Measurements from ENCODE around the gene JPH4.

JPH4 gene

DNA sequence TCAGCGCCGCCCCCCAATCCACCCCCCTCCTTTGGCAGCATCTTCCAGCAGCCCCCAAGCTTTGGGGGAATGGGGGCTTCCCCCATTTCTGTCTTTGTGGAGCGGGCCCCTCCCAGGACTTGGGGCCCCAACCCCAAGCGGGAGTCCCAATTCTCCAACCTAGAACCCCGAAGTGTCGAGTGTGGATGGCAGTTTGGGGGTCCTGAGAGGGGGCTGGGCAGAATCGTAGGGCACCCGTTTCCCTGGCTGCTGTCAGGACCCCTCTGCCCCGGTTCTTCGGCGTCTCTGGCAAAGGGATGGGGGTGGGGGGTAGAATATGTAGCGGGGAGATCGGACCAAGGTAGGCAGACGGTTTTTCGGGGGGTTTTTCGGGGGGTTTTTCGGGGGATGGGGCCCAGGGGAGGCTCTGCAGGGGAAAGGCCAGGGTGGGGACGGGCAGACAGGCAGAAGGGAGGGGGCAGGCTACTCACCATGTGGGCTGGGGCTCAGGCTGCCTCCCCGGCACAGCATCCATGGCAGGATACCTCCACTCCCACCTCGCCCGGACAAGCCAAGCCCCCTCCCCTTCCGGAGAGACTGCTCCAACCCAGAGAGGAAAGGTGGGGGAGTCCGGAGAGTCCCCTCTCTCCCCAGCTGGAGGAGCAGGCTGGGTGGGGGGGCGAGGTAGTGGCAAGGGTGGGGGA lies 739 bp downstream of the JPH4 start:
- DNase-seq = no peak

DNA sequence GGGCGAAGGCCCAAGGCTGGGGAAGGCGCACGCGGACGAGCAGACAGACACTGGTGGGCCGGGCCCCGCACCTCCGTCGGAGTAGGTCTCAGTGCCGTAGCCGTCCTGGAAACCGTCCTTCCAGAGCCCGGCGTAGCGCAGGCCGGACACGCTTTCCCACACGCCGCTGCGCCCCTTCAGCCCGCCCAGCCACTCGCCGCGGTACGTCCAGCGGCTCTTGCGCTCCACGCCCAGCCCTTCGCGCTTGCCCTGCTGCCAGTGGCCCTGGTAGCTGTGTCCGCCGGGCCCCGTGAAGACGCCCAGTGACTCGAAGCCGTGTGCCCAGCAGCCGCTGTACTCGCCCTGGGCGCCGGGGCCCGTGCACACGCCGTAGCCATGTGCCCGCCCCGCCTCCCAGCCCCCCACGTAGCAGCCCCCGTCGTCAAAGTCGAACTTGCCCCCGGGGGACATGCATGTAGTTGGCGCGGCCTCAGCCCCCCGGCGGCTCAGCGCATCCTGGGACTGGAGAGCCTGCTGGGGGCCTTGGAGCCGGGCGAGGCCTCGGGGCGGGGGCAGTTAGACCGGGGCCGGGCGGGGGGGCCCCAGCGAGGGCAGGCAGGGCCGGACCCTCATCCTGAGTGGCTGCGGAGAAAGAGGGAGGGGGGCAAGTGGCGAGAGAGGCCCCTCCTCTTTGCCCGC lies 1.4 kb downstream of the JPH4 start:
- no peak for DNase-seq

DNA sequence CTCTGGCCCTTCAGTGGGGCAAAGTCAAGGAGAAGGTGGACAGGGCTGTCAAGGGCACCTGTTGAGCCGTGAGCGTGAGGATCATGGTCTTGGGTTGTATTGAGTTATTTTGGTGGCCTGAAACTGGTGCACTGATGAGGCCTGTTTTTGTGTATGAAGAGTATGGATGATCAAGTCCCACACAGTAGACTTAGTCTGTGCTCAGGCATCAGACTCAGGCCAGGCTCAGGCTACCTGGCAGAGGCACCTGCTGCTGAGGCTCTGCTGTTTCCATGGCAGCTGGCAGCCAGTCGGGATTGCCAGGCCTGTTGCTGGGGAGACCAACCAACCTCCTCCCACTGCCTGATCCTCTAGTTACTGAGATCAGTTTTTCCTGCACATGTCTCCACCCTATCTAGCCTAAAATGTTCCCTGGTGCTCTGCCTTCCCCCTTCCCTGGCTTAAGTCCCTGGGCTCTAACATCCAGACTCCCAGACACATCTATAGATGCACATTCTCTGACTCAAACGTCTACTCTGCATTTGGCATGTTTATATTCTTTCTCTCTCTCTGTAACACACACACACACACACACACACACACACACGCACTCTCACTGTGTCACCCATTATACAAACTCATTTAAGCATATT lies 5.1 kb downstream of the JPH4 start:
- no peak for DNase-seq

DNA sequence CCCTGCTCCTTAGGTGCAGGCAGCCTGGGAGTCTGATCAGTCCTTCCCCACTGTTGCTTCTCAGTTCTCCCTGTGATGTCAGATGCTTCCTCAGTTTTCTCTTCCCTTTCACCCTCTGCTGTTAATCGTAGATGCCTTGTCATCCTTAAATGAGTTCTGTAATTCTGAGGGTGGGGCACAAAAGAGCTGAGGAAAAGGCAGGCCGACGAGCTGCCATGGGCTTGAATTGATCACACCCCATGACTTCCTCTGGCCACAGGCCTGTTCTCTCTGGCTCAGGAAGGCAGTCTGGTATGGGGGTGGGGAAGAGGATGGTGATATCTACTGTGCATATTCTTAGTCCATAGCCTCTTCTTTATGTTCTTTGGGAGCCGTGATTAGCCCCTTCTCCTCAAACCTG lies 5.8 kb downstream of the JPH4 start:
- DNase-seq = no peak

DNA sequence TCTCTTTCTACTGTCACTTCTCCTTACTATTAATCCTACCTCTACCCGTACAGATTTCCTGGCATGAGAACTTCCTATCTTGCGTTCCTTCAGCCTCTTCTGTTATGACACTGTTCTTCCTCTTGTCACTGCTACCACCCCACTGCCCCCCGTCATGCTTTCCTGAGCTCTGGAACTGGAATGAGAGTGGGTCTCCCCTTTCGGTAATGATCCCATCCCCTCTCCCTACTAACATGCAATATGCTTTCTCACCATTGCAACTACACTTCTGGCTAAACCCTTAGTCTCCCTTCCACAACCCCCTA lies 6.1 kb downstream of the JPH4 start:
- no peak for DNase-seq

DNA sequence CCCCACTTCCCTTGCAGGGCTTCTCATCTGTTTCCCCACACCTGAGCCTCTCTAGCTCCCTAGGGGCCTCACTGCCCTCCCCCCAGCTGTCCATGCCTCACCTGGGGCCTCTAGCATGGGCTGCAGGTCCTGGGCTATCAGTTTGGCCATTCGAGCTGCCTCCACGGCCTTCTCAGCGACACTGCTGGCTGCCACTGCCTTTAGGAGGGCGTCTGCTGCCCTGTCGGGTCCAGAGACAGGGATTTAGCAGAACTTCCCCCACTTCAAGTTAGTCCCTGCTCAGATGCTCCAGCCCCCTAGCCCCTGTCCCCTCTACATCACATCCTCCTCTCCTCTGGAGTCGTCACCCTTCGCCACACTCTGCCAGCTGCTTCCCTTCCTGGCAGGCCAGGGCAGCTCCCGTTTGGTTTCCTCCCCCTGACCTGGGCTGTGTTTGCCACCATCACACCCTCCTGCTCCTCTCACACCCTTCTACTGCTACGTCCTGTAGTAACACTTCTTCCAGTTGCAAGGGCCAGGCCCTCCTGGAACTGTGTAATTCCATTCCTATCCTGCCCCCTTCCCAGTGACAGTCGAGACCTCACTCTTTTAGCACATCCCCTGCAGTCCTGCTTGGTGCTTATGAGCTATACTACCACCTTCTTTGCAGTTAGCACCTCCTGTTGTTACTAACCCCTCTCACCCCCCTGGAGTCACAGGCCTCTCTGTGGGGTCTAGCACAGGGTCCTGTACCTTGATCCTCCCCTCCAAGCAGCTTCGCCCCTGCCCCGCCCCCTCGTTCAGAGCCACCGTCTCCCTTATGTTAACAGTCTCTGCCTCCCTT lies 6.7 kb downstream of the JPH4 start:
- no peak for DNase-seq

DNA sequence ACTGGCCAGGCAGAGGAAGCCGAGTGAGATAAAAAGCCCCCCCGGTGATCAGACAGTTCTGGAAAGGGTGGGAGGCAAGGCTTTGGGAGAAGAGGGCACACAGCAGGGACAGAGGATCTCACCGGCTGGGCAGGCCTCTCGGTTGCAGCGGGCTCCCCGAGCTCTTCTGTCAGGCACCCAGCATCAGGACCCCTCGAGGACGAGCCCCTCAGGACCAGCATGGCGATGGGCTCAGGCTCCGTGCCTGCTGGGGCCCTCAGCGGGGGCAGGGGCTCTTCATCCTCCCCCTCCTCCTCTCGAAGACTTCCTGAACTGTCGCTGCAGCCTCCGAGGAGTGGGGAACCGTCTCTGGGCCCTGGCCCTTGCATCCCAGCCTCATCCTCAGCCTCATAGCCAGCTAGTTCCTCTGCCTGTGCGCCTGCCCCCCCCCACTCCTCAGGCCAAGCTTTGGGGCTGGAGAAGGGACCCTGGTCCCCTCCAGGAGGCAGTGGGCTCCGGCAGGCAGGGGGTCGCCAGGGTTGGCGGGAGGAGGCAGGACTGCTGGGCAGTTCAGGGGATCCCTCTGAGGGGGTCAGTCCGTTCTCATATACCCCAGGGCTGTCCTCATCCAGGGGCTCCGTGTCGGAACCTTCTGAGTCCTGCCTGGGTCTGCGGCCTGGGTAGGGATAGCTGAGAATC lies 7.6 kb downstream of the JPH4 start:
- DNase-seq = no peak

DNA sequence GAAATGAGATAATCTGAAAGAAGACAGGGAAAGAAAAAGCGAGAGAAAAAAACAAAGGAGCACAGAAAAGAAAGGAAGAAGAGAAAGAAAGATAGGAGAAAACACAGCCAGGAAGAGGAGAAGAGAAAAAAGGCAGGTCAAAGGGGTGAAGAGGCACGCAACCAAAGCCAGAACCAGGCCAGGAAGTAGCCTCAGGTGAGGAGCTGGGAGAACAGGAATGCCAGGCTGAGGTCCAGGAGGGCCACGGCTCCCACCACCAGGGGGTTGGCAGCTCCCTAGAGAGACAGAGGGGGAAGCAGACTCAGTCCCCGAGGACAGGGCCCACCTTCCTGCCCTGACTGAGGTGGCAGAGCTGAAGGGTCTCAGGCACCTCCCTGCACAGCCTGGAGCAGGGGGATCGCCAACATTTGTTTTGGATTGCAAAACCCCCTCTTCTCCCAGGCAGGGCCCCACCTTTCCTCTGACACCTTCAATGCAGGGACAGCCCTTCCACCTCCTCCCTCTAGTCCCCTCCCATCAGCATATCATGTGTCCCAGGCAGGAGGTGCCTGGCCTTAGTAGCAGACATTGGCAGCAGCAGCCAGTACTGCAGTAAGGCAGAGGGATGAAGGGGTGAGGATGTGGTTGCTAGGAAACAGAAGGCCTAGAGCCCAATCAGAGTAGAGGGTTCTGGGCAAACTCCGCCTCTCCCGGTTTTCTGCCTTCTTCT lies 9.0 kb downstream of the JPH4 start:
- DNase-seq = no peak

DNA sequence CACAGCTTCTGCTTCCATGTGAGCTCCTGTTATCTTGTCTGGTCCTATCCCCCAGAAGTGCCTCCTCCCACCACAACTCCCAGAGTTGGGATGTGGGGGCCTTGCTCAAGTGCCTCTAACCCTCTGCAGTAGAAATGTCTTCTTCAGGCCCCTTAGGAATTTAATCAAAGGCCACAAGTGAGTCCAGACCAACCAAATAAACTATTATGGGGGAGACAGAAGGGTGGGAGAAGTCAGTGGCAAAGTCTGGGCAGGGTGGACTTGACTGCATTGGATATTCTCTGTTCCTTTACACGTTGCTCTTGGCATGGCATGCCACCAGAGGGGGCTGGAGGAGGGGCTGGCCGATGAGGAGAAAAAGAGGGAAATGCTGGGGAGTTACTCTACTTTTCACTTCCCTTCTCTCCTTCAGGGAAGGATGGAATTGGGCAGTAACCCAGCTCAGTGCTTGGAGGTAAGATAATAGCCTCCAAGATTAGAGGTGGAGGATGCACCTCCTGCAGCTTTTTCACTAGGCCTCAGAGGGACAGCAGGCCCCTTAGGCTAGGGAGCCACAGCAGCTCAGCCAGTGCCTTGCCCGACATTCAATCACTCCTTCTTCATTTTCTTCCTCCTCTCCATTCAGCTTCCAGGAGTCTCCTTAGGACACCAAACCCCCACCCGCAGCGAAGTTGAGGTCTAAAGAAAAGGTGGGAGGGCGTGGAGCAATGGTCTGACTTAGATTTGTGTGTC lies 9.8 kb downstream of the JPH4 start:
- no peak for DNase-seq

DNA sequence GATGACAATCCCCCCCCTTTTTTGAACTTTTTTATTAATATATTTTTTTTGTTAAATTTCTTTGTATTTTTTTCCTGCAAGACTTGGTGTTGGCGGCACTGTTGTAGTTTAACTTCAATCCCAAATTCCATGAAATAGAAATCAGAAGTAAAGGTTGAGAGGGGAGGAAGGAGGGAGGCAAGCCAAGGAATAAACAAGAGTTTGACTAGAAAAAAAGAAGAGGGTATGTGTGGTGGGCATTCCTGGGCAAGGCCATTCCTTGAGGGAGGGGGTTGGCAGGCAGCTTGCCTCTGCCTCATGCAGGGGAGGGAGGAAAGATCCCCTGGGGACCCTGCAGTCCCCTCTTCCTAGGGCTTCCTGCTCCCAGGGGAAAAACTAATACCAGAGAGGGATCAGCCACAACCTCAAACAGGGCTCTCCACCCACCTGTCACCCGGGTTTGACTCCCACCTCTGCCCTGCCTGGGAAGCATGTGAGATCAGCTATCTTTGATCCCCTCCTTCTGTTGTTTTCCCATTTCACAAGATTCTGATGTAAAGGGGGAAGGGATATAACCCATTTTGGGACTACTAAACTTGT lies 10.5 kb downstream of the JPH4 start:
- DNase-seq = no peak

DNA sequence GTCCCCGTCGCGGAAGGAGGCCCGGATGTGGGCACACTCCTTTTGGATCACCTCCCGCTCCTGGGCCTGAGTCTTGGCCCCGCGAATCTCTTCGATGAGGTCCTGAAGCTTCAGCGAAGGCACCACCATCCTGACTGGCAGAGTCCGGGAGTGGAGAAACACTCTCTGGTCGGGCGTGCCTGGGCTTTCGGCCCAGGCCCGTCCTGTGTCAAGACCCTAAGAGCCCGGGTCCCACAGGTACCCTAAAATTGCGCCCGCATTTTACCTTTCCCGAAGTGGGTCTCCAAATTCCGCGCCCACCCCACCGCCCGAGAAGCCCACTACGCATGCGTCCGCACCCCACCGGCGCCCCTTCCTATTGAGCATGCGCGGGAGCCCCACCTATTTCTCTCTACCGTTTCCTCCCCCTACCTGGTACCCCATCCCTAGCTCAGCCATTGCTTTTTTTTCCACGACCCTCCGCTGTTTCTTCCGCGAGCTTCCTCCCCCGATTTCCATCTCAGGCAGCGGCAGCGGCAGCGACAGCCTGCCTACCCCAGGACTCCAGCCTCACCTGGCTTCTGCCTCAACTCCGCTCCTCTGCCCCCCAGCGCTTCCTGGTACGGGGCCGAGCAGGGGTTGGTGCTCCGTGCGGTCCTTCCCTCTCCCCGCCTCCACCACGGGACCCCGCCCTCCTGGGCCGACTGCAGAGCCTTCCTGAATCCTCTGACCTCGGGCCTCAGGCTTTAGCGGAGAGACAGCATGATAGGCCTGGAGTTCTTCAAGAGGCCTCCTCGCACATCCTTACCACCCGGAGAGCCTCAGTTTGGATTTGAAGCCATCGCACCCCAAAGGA lies 11.2 kb downstream of the JPH4 start, which contains the start of gene AP1G2:
TSS of gene AP1G2 (minus strand) at position 606 of the 835 bp plus-strand sequence. CDS start at position 129, 477 bp downstream.
- DNase-seq = peak; percentile 91

DNA sequence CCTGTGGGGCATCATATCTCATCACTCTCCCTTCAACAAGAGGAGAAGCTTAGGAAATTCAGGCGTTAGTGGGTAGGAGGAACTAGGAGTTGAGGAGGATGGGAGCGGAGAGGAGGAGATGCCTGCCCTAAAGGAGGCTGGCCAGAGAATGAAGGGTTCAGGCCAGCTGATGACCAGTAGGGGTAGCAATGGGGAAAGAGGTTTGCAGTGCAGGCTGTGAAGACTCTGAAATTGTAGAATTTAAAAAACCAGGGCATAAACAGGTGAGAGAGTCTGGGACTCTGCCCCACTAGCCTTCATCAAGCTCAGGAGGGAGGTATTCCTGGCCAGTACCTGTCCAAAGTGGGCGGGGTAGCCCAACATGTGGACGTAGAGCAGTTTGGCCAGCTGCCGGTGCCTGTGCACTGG lies 11.8 kb downstream of the JPH4 start:
- DNase-seq = no peak

DNA sequence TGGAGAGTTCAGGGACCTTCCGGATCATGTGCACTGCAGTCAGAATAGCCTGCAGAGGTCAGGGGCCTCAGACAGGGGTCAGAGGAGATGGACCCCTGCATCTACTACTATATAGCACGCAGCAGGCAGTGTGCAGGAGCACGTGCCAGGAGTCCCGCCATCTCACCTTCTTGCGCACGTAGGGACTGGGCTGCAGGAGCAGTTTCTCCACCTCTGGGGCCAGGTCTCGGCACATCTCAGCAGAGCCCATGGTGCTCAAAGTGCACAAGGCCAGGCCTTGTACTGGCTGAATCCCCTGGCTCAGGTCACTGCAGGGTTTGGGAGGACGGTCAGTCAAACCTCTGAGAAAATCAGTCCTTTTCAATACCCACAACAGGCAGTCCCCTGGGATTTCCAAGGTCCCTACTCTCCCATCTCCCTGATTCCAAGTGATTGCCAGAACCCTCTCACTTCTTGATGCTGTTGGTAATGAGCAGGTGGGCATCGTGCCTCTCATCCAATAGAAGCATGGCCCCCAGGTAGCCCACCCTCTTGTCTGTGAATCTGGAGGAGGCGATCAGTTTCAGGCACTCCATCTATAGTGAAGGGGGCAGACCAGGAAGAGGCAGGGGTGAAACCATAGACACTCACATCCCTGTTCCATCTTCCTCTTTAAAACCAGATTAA lies 12.3 kb downstream of the JPH4 start:
- no peak for DNase-seq

DNA sequence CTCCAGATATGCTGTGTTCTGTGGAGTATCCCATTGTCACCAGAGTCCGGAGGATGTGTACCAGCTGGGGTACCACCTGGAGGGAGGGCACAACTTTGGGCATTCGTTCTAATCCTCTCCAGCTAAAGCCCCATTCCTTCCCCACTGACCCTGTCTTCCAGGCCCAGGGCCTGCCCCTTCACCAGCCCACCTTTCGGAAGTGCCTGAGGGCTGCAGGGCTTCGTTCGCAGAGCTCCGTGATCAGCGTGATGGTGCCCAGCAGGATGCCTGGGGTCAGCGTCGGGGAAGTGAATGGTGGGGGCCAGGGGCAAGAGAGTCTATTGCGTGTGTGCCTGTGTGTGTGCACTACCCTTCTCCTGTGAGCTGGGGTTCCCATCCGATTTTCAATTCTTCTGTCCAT lies 13.0 kb downstream of the JPH4 start:
- DNase-seq = no peak

DNA sequence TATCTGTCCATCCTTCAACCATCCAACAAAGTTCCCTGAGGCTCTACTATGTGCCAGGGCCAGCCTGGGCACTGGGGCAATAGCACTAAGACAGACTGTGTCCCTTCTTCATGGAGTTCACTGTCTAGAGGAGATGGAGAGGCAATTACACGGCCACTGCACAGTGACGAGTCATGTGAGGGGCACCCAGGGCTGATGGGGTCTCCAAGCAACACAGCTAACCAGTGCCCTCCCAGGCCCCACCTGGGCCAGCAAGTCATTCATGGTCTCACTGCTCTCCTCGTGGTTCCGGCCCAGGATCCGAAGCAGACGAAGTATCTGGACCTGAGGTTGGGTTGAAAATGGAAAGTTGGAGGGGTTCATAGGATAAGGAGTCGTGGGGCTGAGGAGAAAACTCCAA lies 13.7 kb downstream of the JPH4 start:
- no peak for DNase-seq

DNA sequence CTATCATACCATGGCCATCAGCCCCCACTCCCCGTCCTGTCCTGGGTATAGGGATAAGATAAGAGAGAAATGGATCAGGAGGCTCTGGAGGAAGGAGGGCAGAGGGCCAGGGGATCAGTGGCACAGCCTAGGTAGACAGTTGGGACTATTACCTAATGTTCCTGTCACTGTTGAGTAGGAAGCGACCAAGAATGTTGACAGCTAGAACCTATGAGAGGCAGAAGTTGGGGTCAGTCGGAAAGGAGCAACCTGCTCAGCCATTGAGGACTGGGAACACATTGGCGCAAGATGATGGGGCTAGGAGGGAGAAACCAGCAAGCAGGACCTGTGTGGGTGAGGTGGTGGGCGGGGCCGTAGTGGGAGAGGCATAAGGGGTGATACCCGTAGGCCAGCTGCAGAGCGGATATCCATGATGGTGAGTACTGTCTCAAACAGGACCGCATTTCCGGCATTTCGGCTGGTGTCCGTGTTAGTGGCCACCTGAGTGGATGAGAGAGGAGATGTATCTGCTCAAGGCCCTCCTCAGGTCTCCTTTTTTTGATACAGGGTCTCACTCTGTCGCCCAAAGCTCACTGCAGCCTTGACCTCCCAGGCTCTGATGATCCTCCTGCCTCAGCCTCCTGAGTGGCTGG lies 14.3 kb downstream of the JPH4 start:
- no peak for DNase-seq

DNA sequence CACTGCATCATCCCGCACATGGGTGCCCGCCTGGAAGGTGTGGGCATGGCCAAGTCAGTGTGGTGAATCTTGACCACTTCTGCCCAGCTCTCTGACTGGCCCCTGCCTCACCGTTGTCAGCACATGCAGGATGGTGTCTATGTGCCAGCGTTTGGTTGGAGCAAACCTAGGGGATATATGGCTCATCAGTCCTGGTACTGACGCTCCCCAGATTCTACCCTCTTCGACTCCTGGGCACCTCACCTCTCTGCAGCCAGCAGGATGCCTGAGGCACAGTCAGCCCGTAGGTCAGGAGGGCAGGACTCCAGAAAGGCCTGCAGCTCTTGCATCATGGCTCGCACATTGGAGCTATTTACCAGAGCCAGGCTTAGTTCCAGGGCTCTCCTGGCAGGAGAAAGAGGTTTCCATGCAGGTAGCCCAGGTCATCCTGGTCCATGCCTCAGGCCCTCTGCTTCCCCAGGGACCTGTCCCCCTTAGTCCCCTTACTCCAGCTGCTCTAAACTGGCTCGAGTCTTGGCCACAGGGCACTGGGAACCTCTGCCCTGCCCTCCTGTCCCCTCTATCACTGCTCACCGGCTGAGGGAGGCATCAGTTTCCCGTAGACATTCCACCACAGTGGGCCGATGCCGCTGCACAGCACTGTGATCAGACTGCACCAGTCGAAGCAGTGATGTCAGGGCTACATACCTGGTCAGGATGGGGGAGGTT lies 15.0 kb downstream of the JPH4 start:
- DNase-seq = no peak

DNA sequence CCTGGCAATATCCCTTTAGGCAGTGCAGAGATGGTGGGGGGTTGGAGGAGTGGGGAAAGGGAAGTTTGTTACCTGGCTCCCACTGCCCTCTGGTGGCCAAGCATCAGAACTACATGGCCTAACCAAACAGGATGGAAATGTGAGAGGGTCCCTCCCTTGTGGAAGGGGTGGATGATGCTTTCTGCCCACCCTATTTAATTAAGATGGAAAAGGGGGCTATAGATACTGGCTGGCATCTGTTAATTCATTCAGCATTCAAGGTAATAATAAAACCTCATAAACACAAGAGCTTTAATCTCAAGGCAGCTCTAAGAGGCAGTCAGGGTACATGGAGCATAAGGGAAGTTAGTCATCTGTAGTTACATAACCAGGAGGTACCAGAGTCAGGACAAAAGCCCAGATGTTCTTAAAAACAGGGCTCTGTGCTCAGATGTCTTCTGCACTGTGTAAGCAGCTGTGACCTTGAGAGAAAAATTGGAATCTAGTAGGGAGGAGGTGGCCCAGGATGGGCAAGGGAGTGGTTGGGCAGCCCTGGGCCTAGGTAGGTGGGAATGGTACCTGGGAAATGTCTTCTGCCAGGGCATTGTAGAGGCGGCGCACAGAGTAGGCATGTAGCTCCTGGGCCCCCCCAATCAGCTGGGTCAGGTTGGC lies 15.6 kb downstream of the JPH4 start:
- DNase-seq = peak; percentile 54
